Endometrial microvascular endothelial cells (primary cell): ENCODE data around the gene RPL35. TPM values are rescaled to one million over a fixed set of nuclear protein-coding genes. Genes with fewer than 3 reads are reported as not detected.

Source experiments
- in situ Hi-C: cut with HindIII; loops from 2 replicates; pipeline ENCODE4 v1.10.0; 2017; ENCODE audit warnings: low sequenced_read_pairs, low pct_unique_long_range_greater_than_20kb; ENCODE audit errors: inconsistent ontology term
- total RNA-seq: library from RNA; depleted of rRNA; stranded (reverse); fragments of >200 nt; gene quantifications from one replicate; pipeline ENCODE4 v1.2.3, GENCODE V29; 2015; ENCODE audit errors: inconsistent ontology term

RPL35 gene
- 2,417 TPM for total RNA-seq

- in situ Hi-C loops: loop anchor here (25.0 kb wide), 1 partner anchor 99 kb away; the partner anchor contains the start of gene NR6A1
Observed at GRCh38 chr9:124861342-124862229, at the start of gene RPL35, which contains the start of gene ARPC5L. Gene RPL35 (minus strand): TSS chr9:124861957. CDS start chr9:124861912, 45 bp downstream. Gene ARPC5L (plus strand): TSS chr9:124862130. CDS start chr9:124869291, 7,161 bp downstream.

- in situ Hi-C loops: no loop called here
Observed at GRCh38 chr9:124908098-124908497, 46.3 kb upstream of the RPL35 start.

- in situ Hi-C loops: no loop called here
Observed at GRCh38 chr9:124906966-124907365, 45.2 kb upstream of the RPL35 start.

GRCh38 chr9:124899845-124900244 is 38.1 kb upstream of the RPL35 start:
- in situ Hi-C loops: no loop called here

GRCh38 chr9:124897570-124898460 is 36.1 kb upstream of the RPL35 start:
- in situ Hi-C loops: no loop called here

- in situ Hi-C loops: no loop called here
Observed at GRCh38 chr9:124894741-124895170, 33.0 kb upstream of the RPL35 start.

GRCh38 chr9:124894035-124894740 is 32.4 kb upstream of the RPL35 start:
- in situ Hi-C loops: no loop called here

- in situ Hi-C loops: no loop called here
Observed at GRCh38 chr9:124890179-124890578, 28.4 kb upstream of the RPL35 start.

- in situ Hi-C loops: no loop called here
Observed at GRCh38 chr9:124889006-124889405, 27.2 kb upstream of the RPL35 start.

- in situ Hi-C loops: no loop called here
Observed at GRCh38 chr9:124887832-124888231, 26.1 kb upstream of the RPL35 start.

- in situ Hi-C loops: no loop called here
Observed at GRCh38 chr9:124886866-124887492, 25.2 kb upstream of the RPL35 start.

- in situ Hi-C loops: no loop called here
Observed at GRCh38 chr9:124886461-124886860, 24.7 kb upstream of the RPL35 start.

GRCh38 chr9:124885551-124885950 is 23.8 kb upstream of the RPL35 start:
- in situ Hi-C loops: no loop called here

- in situ Hi-C loops: no loop called here
Observed at GRCh38 chr9:124884376-124884775, 22.6 kb upstream of the RPL35 start.

GRCh38 chr9:124882231-124882630 is 20.5 kb upstream of the RPL35 start:
- in situ Hi-C loops: no loop called here

GRCh38 chr9:124881138-124881743 is 19.5 kb upstream of the RPL35 start:
- in situ Hi-C loops: no loop called here

- in situ Hi-C loops: no loop called here
Observed at GRCh38 chr9:124880501-124880900, 18.7 kb upstream of the RPL35 start.

- in situ Hi-C loops: no loop called here
Observed at GRCh38 chr9:124879226-124879625, 17.5 kb upstream of the RPL35 start.
